Measurements from ENCODE around the gene CDK7.
"Not testable (repeated sequence)": the region's sequence is repeated elsewhere in the genome, so short reads cannot be mapped to it uniquely, and the experiment has no call there.

Gene CDK7

DNA sequence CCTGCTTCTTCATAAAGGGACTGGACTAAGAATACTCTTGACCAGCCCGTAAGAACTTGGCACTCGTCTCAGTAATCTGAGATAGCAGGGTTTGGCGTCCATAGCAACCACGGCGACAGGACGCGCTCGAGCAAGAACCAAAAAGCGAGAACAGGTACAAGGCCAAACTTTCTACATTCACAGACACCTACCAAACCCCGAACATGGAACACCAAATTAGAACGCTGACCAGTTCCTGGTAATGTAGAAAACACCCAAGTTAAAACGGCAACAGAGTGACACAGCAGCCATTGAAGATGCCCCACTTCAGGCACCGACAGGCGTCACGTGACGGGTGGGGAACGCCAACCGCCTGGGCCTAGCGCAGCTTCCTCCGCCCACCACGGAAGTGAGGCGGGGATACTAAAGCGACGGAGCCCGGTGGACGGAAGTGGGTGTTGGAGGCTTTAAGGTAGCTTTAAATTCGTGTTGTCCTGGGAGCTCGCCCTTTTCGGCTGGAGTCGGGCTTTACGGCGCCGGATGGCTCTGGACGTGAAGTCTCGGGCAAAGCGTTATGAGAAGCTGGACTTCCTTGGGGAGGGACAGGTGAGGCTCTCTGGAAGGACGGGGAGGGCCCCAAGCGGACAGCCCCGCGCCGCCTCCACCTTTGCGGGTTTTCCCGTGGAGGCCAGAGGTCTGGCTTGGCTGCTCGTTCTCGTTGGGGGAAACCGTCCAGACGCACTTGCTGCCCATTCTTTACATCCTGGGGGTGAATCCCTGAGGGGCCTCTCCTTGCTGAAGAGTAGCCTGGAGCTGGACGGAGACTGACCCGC, at the start of gene CDK7:
TSS of gene CDK7 (plus strand) at position 430 of the 812 bp plus-strand sequence. CDS start at position 520, 90 bp downstream.
- peak; percentile 94 for DNase-seq

DNA sequence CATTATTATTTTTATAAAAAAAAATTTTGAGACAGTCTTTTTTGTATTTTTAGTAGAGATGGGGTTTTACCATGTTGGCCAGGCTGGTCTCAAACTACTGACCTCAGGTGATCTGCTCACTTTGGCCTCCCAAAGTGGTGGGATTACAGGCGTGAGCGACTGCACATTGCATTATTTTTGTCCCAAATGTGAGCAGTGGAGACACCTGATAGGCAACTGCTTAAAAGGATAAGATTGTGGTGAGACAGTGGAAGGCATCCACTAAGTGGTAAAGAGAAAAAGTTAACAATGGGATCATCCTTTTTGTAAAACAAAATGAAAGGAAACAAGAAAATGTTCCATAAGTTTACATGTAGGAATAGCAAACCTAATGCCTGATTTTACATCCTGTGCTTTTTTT, 47.3 kb upstream of the CDK7 start:
- DNase-seq, result no peak

DNA sequence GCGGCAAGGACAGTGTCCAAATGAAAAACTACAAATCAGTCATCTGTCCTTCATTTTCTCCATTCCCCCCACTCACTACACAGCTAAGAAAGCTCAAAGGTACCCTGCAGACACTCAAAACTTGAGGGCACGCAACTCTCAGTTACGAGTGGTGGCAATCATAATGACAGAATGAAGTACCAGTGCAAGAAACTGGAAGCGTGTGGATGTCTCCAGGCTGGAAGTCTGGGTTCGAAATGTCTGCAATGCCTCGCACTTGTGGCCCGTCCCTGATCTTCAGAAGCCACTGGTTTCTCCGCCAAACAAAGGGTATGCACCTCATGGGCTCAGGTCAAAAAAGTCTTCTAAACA, 45.9 kb upstream of the CDK7 start:
- DNase-seq, result no peak

DNA sequence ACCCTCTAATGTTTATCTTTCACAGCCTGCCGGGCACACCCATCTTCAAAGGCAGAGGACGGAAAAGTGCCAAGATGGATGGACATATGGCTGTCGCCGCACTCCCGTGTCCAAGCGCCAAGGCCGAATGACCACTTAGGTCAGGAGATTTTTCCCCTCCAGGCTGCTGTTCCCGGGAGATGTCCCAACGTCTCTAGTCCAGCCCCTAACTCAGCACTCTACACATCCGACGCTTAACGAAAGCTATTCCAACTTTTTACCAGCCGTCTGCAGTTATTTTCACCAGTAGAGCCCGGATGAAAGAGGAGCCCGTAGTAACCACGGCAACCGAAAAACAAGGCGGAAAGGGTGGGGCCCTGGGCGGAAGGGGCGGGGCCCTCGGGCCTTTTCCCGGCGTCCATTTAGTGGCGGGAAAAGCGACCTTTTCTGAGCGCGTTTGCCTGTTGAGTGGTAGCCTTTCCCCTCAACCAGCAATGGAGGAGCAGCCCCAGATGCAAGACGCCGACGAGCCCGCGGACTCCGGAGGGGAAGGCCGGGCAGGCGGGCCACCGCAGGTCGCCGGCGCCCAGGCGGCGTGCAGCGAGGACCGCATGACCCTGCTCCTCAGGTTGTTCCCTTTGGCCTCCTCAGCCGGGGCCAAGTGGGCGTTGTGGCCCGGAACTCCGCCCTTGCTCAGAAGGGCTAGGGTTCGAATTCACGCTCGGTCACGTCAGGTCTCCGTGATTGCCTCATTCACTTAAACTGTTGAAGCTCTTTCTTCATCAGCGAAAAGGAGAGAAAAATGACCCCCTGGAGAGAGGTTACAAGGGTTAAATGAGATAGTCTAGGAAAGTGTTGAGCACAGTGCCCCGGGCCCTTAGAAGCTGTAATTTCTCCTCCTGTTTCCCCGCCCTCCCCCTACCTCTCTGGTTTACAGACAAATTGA, 45.3 kb upstream of the CDK7 start, which contains the start of gene CENPH:
TSS of gene CENPH (plus strand) at position 422 of the 925 bp plus-strand sequence. CDS start at position 474, 52 bp downstream.
- DNase-seq, result peak; percentile 96

DNA sequence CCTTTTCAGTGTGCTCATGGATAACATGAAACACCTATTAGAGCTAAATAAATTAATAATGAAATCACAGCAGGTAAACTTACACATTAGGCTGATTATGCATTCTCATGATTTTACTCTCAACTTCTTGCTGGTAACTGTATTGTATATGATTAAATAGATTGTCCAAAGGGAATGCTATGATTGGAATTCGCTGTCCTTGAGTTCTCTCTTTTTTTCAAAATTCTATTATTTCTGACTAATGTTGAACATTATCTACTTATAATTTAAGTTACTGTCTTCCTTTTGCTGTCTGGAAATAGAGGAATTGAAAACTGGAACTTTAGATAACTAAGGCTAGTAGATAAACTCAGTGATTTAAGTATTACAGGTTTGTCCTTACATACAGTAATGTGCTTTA, 32.2 kb upstream of the CDK7 start:
- no peak for DNase-seq

DNA sequence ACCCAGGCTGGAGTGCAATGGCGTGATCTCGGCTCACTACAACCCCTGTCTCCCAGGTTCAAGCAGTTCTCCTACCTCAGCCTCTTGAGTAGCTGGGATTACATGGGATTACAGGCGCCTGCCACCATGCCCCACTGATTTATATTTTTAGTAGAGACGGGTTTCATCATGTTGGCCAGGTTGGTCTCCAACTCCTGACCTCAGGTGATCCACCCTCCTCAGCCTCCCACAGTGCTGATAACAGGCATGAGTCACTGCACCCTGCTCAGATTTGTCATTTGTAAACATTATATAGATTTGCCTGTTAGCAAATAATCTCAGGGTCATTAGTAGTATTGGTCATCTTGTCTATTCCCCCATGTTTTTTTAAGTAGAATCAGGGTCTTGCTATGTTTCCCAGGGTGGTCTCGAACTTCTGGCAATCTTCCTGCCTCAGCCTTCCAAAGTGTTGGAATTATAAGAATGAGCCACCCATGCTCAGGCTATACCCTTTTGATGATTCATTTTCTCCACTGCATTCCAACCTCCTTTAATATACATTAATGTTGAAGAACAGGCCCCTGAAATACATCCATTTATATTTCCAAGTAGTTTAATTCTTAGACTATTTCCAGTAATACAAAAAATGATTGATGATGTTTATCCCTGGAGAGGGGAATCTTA, 28.0 kb upstream of the CDK7 start:
- no peak for DNase-seq

DNA sequence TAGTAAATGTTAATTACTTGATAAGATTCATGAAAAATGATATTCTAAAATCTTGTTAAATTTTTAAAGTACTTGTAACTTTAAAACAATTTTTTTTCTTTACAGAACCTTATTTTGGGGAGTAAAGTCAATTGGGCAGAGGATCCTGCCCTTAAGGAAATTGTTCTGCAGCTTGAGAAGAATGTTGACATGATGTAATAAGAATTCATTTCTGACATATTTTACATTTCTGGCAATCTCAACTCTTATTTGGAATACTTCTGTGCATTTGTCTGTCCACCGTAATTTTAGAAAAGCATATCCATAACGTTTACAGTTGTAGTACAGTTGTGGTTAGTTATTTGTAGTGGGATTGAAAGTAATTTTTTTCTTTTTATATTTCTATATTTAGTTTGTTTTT, 25.1 kb upstream of the CDK7 start:
- DNase-seq, result no peak

DNA sequence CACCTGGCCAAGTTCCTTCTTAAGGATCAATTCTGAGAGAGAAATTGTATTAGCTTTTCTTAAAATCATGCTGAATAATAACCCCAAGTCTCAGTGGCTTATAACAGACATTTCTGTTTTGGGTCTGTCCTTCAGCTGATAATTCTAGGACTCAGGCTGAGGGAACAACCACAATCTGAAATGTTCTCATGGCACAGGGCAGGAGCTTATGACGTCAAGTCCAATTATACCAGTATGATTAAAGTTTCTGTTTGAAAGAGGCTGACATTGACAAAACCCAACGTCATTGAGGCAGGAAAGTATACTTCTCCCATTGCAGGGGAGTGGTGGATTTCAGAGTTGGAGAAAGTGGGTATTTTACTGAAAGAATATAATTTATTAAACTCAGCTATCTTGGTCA, 23.5 kb upstream of the CDK7 start:
- DNase-seq, result no peak

DNA sequence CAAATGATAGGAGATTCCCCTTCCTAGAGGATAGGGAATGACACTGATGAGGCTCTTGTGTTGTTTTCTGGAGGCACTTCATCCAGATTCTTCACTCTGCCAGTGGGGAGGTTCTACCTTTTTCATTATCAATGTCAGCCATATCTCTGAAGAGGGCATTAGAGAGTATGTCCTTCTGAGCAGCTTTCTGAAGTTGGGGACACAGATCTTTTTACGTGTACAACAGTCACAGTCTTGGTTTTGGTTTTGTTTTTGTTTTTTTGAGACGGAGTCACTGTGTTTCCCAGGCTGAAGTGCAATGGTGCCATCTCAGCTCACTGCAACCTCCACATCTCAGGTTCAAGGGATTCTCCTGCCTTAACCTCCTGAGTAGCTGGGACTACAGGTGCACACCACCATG, 22.7 kb upstream of the CDK7 start:
- no peak for DNase-seq

DNA sequence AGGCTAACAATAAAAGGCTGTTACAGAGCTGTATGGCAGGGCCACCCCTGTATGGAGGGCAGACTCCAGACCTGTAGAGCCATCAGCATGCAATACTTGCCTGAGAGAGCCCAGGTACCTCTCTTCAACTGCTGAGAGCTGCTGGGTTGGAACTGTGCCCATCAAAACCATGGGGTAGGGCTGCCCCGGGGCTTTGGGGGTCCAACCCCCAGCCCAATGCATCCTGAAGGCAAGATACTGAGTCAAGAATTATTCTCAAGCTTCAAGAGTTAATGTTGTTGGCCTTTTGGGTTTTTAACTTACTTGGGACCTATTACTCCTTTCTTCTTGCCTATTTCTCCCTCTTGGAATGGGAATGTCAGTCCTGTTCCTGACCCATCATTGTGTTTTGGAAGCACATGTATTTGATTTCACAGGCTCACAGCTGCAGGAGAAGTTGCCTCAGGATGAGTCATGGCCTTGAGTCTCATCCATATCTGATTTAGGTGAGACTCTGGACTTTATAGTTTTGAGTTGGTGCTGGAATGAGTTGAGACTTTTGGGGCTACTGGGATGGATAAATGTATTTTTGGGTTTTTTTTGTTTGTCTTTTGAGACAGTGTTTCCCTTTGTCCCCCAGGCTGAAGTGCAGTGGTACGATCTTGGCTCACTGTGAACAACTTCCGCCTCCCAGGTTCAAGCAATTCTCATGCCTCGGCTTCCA, 21.0 kb upstream of the CDK7 start:
- no peak for DNase-seq

DNA sequence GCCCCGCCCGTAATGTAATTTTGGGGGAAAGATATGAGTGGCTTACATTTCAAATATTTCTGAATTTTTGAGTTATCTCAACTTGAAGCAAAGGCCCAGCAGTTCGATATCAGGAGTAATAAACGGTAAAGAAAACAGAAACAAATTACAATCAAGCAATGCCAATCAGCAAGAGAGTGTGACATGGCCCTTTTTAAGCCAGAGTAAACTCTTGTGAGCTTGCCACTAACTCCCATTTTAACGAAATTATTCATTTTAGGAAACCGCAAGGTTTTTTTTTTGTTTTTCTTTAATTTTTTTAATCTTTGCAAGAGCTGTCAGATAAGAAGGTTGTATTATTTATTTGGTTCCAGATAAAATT, 17.6 kb upstream of the CDK7 start:
- DNase-seq, result peak; percentile 8

DNA sequence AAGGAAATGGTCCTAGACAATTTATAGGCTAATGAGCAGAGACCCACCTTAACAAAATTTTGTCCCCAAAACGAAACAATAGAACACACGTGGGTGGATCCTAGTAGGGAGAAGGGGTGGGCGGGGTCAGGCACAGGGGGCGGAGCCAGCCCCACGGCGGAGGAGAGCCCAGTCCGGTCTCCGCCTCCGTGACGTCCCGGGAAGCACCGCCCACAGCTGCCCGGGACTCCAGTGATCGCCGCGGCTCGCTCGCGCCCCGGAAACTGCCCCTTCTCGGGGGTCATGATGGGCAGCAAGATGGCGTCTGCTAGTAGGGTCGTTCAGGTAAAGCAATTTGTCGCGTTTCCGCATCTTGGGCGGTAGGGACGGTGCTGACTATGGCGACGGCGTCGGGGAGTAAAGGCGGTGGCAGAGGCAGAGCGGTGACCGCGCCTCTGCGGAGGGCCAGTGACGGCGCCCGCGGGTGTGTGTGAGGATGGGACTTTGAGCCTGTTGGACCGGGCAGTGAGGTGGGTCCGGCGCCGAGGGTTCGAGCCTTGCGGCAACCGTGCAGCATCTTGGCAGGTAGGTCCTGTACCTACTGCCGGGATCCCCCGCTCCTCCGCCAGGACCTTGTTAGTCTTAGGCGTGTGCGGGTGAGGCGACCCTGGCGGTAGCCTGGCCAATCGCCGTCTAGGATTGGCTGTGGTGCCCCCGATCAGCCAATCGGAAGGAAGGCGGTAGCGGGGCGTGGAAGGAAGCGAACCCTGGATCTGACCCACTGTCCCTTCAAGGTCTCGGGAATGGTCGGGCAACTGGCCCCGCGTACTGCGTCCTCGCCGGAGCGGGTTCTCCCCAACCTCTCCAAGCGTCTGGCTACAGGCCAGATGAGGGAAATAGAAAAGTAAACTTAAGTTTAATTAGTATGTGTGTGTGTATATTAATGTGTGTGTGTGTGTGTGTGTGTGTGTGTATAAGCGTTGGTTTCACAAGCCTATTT, 16.8 kb upstream of the CDK7 start:
- peak; percentile 98 for DNase-seq

DNA sequence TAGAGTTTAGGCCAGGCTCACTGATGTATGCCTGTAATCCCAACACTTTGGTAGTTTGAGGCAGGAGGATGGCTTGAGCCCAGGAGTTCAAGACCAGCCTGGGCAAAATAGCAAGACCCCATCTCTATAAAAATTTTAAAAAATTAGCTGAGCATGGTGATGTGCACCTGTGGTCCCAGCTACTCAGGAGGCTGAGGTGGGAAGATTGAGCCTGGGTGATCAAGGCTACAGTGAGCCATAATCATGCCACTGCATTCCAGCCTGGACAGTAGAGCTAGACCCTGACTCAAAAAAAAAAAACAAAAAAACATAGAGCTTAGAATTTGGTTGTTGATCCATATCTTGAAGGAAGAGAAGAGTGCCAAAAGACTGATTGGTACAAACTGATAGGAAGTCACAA, 14.7 kb upstream of the CDK7 start:
- DNase-seq, result no peak

DNA sequence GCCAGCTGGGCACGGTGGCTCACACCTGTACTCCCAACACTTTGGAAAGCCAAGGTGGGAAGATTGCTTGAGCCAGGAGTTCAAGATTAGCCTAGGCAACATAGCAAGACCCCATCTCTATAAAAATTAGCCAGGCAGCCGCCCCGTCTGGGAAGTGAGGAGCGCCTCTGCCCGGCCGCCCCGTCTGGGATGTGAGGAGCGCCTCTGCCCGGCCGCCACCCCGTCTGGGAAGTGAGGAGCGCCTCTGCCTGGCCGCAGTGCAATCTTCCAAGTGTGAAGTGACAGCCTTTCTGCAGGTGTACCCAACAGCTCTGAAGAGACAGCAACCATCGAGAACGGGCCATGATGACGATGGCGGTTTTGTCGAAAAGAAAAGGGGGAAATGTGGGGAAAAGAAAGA, 14.3 kb upstream of the CDK7 start:
- not testable (repeated sequence) for DNase-seq

DNA sequence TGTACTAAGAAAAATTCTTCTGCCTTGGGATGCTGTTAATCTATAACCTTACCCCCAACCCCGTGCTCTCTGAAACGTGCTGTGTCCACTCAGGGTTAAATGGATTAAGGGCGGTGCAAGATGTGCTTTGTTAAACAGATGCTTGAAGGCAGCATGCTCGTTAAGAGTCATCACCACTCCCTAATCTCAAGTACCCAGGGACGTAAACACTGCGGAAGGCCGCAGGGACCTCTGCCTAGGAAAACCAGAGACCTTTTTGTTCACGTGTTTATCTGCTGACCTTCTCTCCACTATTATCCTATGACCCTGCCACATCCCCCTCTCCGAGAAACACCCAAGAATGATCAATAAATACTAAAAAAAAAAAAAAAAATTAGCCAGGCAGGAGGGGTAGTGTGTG, 13.9 kb upstream of the CDK7 start:
- DNase-seq, result not testable (repeated sequence)

DNA sequence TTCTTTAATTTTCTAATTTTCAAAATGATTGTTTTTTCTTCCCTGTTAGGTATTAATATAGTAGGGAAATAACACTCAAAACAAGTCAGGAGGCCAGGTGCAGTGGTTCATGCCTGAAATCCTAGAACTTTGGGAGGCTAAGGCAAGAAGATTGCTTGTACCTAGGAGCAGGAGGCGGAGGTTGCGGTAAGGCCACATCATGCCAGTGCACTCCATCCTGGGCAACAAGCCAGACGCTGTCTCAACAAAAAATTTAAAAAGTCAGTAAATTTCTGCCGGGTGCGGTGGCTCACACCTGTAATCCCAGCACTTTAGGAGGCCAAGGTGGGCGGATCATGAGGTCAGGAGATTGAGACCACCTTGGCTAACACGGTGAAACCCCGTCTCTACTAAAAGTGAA, 10.2 kb upstream of the CDK7 start:
- DNase-seq, result no peak

DNA sequence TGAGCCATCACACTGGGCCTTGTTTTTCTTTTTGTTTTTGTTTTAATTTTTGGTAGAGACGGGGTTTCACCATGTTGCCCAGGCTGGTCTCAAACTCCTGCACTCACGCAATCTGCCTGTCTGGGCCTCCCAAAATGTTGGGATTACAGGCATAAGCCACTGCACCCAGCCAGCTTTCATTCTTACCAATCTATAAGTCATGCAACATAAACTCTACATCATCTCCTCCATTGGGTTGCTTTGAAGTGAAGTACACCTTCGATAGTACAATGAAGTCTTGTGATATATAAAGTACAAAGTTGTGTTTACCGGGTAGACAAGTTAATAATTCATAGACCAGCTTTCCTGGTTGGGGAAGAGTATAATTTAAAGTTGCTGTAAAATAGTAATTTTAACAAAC, 8.8 kb upstream of the CDK7 start:
- no peak for DNase-seq

DNA sequence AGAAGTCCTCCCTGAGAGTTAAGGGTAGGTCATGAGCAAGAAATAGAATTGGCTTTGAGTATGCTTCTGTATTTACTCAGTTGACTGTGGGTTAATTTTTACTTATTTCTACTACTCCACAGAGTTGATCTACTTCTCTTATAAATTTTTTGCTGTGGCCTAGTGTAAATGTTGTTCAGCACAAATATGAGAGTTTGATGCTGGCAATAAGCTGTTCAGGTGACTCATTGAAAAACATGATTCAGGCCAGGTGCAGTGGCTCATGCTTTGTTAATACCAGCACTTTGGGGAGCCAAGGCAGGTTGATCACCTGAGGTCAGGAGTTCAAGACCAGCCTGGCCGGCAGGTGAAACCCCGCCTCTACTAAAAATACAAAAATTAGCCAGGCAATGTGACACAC, 4.5 kb upstream of the CDK7 start:
- no peak for DNase-seq

DNA sequence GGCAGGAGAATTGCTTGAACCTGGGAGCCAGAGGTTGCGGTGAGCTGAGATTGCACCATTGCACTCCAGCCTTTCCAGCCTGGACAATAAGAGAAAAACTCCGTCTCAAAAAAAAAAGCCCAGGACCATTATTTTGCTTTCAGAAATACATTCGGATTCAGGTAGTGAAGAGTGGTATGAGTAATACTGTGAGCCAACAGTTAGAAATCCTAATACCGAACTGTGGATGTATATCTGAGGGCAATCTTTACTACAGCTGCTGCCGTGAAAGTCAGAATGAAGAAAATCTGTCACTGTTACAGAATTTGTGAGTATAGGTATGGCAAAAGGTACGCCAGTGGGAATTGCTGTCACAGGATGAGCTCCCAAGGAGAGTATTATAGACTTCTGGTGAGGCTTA, 3.4 kb upstream of the CDK7 start:
- DNase-seq, result no peak

DNA sequence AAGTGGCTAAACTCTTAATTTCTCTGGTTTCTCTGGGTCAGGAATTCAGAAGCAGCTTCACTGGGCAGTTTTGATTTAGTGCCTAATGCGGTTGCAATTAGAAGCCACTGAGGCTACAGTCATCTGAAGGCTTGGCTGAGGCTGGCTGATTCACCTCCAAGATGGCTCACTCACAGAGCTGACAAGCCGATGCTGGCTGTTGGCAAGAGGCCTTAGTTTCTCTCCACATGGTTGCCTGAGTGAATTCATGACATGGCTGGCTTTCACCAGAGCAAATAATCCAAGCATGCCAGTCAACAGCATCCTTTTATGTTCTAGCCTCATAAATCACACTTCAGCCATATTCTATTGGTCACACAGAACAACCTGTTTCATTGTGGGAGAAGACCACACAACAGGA, 2.8 kb upstream of the CDK7 start:
- DNase-seq, result no peak

DNA sequence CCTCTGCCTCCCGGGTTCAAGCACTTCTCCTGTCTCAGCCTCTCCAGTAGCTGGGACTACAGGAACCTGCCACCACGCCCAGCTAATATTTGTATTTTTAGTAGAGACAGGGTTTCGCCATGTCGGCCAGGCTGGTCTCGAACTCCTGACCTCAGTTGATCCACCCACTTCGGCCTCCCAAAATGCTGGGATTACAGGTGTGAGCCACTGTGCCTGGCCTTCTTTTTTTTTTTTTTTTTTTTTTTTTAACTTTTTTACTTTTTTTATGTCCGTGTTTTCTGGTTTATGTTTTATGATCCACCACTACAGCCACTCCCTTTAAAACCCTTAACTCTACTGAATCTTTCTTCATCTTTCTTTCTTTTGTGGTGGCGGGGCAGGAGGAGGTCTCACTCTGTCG, 2.0 kb downstream of the CDK7 start:
- DNase-seq, result not testable (repeated sequence)

DNA sequence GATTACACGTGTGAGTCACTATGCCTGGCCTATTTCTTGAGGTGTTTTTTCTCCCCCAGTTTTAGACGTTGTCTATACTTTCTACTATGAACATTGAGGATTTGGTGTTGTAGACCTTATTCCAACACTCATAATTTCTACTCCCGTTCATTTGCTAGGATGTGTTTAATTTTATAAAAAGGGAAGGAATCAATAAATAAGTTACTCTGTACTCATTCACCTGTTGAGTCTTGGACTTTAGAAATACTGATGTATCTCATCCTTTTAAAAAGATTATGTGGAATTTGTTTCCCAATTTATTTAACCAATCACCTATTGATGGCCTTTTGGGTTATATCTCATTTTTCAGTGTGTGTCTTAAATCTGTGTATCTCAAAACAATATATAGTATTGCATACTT, 3.2 kb downstream of the CDK7 start:
- no peak for DNase-seq

Data from activated CD4-positive, alpha-beta T cell treated with anti-CD3 and anti-CD28 coated beads, Interleukin-2, Interleukin-6, amounts not matched to agents 100 ng/mL and 50 ng/mL, durations not matched to agents 16 hours and 8 hours (primary cell).